A549 (cell line): Measurements from ENCODE around the gene AFG3L2. TPM values are rescaled to one million over a fixed set of nuclear protein-coding genes. Genes with fewer than 3 reads are reported as not detected.

ENCODE experiments used
- ATAC-seq, 2 experiments: fragments of 200-7000 bp in 1 of 2; fragments of >200 bp in 1 of 2; cut with Nextera tagmentation in 1 of 2; cut with Tn5 transposase in 1 of 2; 3 replicates each; pipeline versions ENCODE4 v1.8.0 to v1.9.1; 2018 to 2020; ENCODE audit warnings: mild to moderate bottlenecking in 1 of 2, moderate library complexity in 1 of 2
- CTCF ChIA-PET: fragments of 300-600 bp; sonication (Branson Sonifier 250); formaldehyde crosslinking; extraction: SDS; loops from one replicate; lab custom pipeline; 2021; ENCODE audit warnings: antibody characterized with exemption, inconsistent platforms; lab: Yijun Ruan, JAX
- POLR2A ChIA-PET: fragments of 350-600 bp; formaldehyde crosslinking; extraction: SDS; loops from one replicate; lab custom pipeline; 2021; ENCODE audit warnings: antibody characterized with exemption, inconsistent platforms; lab: Yijun Ruan, JAX
- DNase-seq, 2 experiments: peaks; one replicate each; pipeline versions ENCODE4 v3.0.0 to v3.0.0-alpha.2; 2011 to 2016; ENCODE audit warnings: low read depth in 1 of 2, low spot score in 1 of 2
- FAIRE-seq: peaks from 2 replicates; lab custom pipeline; 2011; peaks lifted over from hg19 to GRCh38; lab: Jason Lieb, UNC
- H3K27ac ChIP-seq, 2 experiments: fragments of >200 bp; sonication (Bioruptor Twin); formaldehyde crosslinking; 3 replicates each; pipeline ENCODE4 v1.5.1; 2016 to 2017
- H3K4me1 ChIP-seq: fragments of >200 bp; sonication (Bioruptor Twin); formaldehyde crosslinking; 3 replicates; pipeline ENCODE4 v1.6.1; 2016
- H3K4me2 ChIP-seq: fragments of >200 bp; sonication (Bioruptor Twin); formaldehyde crosslinking; 3 replicates; pipeline ENCODE4 v1.6.1; 2016
- H3K4me3 ChIP-seq: fragments of >200 bp; sonication (Bioruptor Twin); formaldehyde crosslinking; 3 replicates; pipeline ENCODE4 v1.5.1; 2016
- H3K9me3 ChIP-seq: fragments of >200 bp; sonication (Bioruptor Twin); formaldehyde crosslinking; 3 replicates; pipeline ENCODE4 v1.6.1; 2016
- CBX8 ChIP-seq: fragments of 200-600 bp; sonication (generic); IDR thresholded peaks from 2 replicates; pipeline ENCODE4 v1.6.1; 2016
- CEBPB ChIP-seq, 2 experiments: fragments of >200 bp in 1 of 2; sonication (Bioruptor Twin) in 1 of 2; formaldehyde crosslinking in 1 of 2; IDR thresholded peaks; 2 replicates each; pipeline ENCODE4 v1.6.1; 2012 to 2016
- CHD4 ChIP-seq: fragments of 200-600 bp; sonication (generic); IDR thresholded peaks from 2 replicates; pipeline ENCODE4 v1.6.1; 2016; ENCODE audit warnings: antibody characterized with exemption, mild to moderate bottlenecking, borderline replicate concordance
- FOSB ChIP-seq: fragments of 250-450 bp; sonication (Bioruptor Pico); IDR thresholded peaks from 2 replicates; pipeline ENCODE4 v1.5.0; 2020; ENCODE audit warnings: mild to moderate bottlenecking, moderate library complexity
- HDAC2 ChIP-seq: fragments of 200-600 bp; sonication (generic); IDR thresholded peaks from 2 replicates; pipeline ENCODE4 v1.6.1; 2016
- HOXB5 ChIP-seq: fragments of 250-450 bp; sonication (Bioruptor Pico); IDR thresholded peaks from 2 replicates; pipeline ENCODE4 v1.5.0; 2020; ENCODE audit warnings: mild to moderate bottlenecking, moderate library complexity
- KDM5A ChIP-seq: fragments of 200-600 bp; sonication (generic); IDR thresholded peaks from 2 replicates; pipeline ENCODE4 v1.6.1; 2016; ENCODE audit warnings: antibody characterized with exemption, mild to moderate bottlenecking
- MAZ ChIP-seq: fragments of 150-350 bp; IDR thresholded peaks from 2 replicates; pipeline ENCODE4 v1.6.1; 2014; ENCODE audit warnings: antibody characterized with exemption, low read depth, low read length, borderline replicate concordance
- MYC ChIP-seq: IDR thresholded peaks from 2 replicates; pipeline ENCODE4 v1.6.1; 2012; ENCODE audit warnings: mild to moderate bottlenecking, inconsistent platforms, low read length, improper control_type of control experiment, borderline replicate concordance
- NFE2L2 ChIP-seq: fragments of 150-350 bp; conservative IDR thresholded peaks from 2 replicates; pipeline ENCODE4 v1.6.1; 2014; ENCODE audit warnings: low read length
- RARB ChIP-seq: fragments of 250-450 bp; sonication (Bioruptor Pico); IDR thresholded peaks from 2 replicates; pipeline ENCODE4 v1.8.0; 2021; ENCODE audit warnings: mild to moderate bottlenecking, moderate library complexity
- RCOR1 ChIP-seq: fragments of 150-350 bp; IDR thresholded peaks from 2 replicates; pipeline ENCODE4 v1.6.1; 2014; ENCODE audit warnings: antibody characterized with exemption, low read length, low read depth
- RFX5 ChIP-seq: fragments of 450-650 bp; IDR thresholded peaks from 2 replicates; pipeline ENCODE4 v1.7.1; 2014; ENCODE audit warnings: antibody characterized with exemption, mild to moderate bottlenecking, moderate library complexity
- SREBF2 ChIP-seq: fragments of 450-650 bp; IDR thresholded peaks from 2 replicates; pipeline ENCODE4 v1.6.1; 2014; ENCODE audit warnings: mild to moderate bottlenecking, moderate library complexity
- TFCP2L1 ChIP-seq: fragments of 250-450 bp; sonication (Bioruptor Pico); IDR thresholded peaks from 2 replicates; pipeline ENCODE4 v1.5.0; 2021; ENCODE audit warnings: mild to moderate bottlenecking
- TP53 ChIP-seq: fragments of 250-450 bp; sonication (Bioruptor Pico); IDR thresholded peaks from 2 replicates; pipeline ENCODE4 v1.5.0; 2021; ENCODE audit warnings: mild to moderate bottlenecking, moderate library complexity
- ZC3H11A ChIP-seq: fragments of 450-650 bp; IDR thresholded peaks from 2 replicates; pipeline ENCODE4 v1.6.1; 2014; ENCODE audit warnings: antibody characterized with exemption, mild to moderate bottlenecking
- ZSCAN20 ChIP-seq: fragments of 250-450 bp; sonication (Bioruptor Pico); IDR thresholded peaks from 2 replicates; pipeline ENCODE4 v1.8.0; 2022; ENCODE audit warnings: mild to moderate bottlenecking, moderate library complexity
- WGBS: methylation state at CpG from one replicate; pipeline ENCODE4 v1.1.6; 2017; ENCODE audit errors: missing lambda C conversion rate; 5-methylcytosine and 5-hydroxymethylcytosine counted together
- polyA plus RNA-seq, 4 experiments: library from polyadenylated mRNA; depleted of rRNA in 3 of 4; stranded (reverse); fragments of >200 nt; fragmentation: RNase III in 1 of 4; extraction: RNeasy Plus Mini Kit Qiagen cat#74134 plus additional on column Dnase treatment in 1 of 4; gene quantifications; 2 replicates in 3 of 4; 3 replicates in 1 of 4; pipeline ENCODE4 v1.2.3, GENCODE V29; 2011 to 2017
- TF ChIP-seq, protein P1 (sequence below): fragments of 450-650 bp; IDR thresholded peaks from 2 replicates; pipeline ENCODE4 v1.6.1; 2014; ENCODE audit warnings: antibody characterized with exemption
- TF ChIP-seq, protein P2 (sequence below): fragments of >200 bp; sonication (Bioruptor Twin); formaldehyde crosslinking; IDR thresholded peaks from 2 replicates; pipeline ENCODE4 v1.6.1; 2016
- TF ChIP-seq, protein P3 (sequence below): IDR thresholded peaks from 2 replicates; pipeline ENCODE4 v1.6.1; 2012
- TF ChIP-seq, protein P4 (sequence below): fragments of 150-350 bp; IDR thresholded peaks from 2 replicates; pipeline ENCODE4 v1.6.1; 2014; ENCODE audit warnings: low read depth, mild to moderate bottlenecking, low read length

The AFG3L2 gene
- polyA plus RNA-seq, 2 of the 4 experiments (the other 2 are of a cell fraction): 33.7 to 56.4 TPM

DNA sequence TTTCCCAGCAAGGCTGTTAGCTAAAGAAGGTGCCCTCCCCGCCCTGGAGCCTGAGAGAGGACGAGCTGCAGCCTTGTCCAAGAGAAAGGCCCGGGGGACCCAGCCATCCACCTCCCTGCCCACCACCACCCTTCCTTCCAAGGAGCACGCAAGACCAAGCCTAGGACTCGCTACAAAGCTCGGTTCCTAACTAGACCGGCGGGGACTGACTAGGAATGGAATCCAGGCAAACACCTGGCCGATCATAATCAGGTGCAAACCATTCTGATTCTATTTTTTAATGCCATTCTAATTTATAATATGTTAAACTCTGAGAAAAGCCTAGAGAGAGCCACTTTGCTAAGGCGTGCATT, 88.6 kb downstream of the AFG3L2 start:
- H3K4me2 ChIP-seq: peak overlapping the region; percentile 97
- DNase-seq (no peak), ATAC-seq (peak in 1 of 2 experiments; percentile 33; a peak in 2 of 6 replicates), FAIRE-seq (no peak)
- H3K4me1 ChIP-seq: peaks cover 7% of the 10 kb centered on the region; the same call in 2 of the 3 replicates
- no peak for TF ChIP-seq TFCP2L1 (CRISPR knock-in tag)
- TF ChIP-seq CHD4: no peak
- no peak for TF ChIP-seq KDM5A
- TF ChIP-seq HDAC2: no peak
- CTCF ChIA-PET: interaction anchor here (0.8 to 4.1 kb wide), 4 partner anchors 12 to 21 kb away, joined by 3 to 45 read pairs (median 4); no protein-coding TSS in a partner anchor
- H3K9me3 ChIP-seq: no peaks in the 10 kb centered on the region
- peak overlapping the region; percentile 66 to 87; a peak in 4 of 6 replicates for H3K27ac ChIP-seq
- 49% methylated on average over 10 of the region's 10 CpGs for WGBS
- POLR2A ChIA-PET: interaction anchor here (1.5 to 1.8 kb wide), 2 partner anchors 17 to 20 kb away, joined by 8 read pairs; no protein-coding TSS in a partner anchor
- peak overlapping the region; percentile 57 for H3K4me3 ChIP-seq

DNA sequence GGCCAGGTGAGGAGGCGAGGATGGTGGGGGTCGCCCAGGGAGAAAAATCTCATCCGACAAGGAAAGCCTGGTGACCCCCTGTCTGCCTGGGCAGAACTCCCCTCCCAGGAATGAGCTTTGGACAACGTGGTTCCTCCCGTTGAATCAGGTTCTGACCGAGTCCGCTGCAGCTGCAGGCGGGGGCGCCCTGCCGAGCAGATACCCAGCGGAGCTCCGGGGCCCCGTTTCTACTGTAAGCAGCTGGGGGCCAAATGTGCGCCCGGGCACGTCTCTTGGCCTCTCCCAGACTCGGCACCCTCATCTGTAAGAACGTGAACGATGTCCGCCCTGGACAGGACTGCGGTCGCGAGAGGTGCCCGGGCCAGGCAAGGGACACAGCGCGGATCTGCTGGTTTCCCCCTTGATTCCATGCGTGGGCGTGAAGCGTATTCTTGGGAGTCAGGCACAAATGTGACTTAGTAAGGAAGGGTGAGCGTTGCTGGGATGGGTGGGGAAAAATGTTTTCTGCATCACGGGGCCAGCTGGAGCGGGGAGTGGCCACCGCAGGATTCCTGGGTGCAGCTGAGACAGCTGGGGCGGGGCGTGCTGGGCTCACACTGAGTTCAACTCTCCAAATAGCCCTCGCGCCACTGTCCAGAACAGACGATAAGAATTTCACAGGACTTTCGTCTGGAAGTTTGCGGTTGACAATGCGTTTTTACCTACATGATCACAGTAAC, 89.2 kb downstream of the AFG3L2 start:
- H3K27ac ChIP-seq: peak overlapping the region; percentile 66 to 87; a peak in 5 of 6 replicates
- POLR2A ChIA-PET: interaction anchor here (0.9 to 1.8 kb wide), 5 partner anchors 9 to 89 kb away, joined by 3 to 8 read pairs (median 6); partner anchors contain the start of gene AFG3L2
- TF ChIP-seq, protein P1, sequence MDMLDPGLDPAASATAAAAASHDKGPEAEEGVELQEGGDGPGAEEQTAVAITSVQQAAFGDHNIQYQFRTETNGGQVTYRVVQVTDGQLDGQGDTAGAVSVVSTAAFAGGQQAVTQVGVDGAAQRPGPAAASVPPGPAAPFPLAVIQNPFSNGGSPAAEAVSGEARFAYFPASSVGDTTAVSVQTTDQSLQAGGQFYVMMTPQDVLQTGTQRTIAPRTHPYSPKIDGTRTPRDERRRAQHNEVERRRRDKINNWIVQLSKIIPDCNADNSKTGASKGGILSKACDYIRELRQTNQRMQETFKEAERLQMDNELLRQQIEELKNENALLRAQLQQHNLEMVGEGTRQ: no peak
- TF ChIP-seq TP53 (CRISPR knock-in tag) (no peak), RFX5 (no peak)
- TF ChIP-seq, all 56 proteins: peak for 0
- Histone ChIP-seq H3K9me3 (no peaks in the 10 kb centered on the region), H3K4me1 (peaks cover 7% of the 10 kb centered on the region; the same call in 2 of the 3 replicates), H3K4me2 (peak overlapping the region; percentile 97), H3K4me3 (peak overlapping the region; percentile 57)
- FAIRE-seq (no peak), DNase-seq (peak; percentile 36 to 40), ATAC-seq (peak; percentile 88)
- 0% methylated on average over 11 of the region's 41 CpGs for WGBS
- CTCF ChIA-PET: interaction anchor here (0.6 to 4.1 kb wide), 6 partner anchors 10 to 788 kb away, joined by 3 to 45 read pairs (median 4); no protein-coding TSS in a partner anchor

DNA sequence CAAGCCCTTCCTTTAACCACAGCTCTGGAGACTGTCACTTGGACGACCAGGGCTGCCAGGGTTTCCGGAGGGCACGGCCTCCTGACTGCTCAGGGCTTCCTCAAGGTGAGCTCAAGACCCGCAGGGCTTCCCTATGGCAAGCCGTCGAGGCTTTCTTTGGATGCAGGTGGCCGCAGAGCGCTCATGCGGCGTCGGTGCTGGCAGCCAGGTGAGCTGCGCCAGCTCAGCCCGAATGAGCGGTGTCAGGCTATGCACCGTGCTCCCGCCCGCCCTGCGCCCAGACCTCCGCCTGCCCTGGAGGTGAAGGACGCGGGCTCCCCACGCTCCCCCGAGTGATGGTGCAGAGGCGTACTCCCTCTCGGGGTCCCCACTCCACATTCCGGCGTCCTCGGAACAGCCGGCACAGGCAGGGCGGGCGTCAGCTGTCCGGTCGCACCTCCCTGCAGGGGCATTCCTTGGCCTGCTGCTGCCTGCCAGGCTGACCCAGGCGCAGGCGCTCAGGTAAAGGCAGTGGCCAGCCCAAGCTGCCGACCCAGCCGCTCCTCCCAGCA, 89.8 kb downstream of the AFG3L2 start:
- peak overlapping the region; percentile 57 for H3K4me3 ChIP-seq
- DNase-seq (no peak), ATAC-seq (peak in 1 of 2 experiments; percentile 47; a peak in 3 of 6 replicates), FAIRE-seq (no peak)
- TF ChIP-seq RFX5: no peak
- TF ChIP-seq RCOR1: no peak
- TF ChIP-seq HDAC2: no peak
- TF ChIP-seq CBX8: no peak
- TF ChIP-seq MAZ: no peak
- TF ChIP-seq KDM5A: no peak
- TF ChIP-seq, protein P1: no peak
- TF ChIP-seq, protein P2, sequence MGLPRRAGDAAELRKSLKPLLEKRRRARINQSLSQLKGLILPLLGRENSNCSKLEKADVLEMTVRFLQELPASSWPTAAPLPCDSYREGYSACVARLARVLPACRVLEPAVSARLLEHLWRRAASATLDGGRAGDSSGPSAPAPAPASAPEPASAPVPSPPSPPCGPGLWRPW: no peak
- no peak for TF ChIP-seq ZSCAN20 (CRISPR knock-in tag)
- no peak for TF ChIP-seq NFE2L2
- no peak for TF ChIP-seq RARB (CRISPR knock-in tag)
- H3K4me2 ChIP-seq: peak overlapping the region; percentile 97
- CTCF ChIA-PET: interaction anchor here (0.6 to 4.1 kb wide), 6 partner anchors 9 to 787 kb away, joined by 3 to 45 read pairs (median 4); no protein-coding TSS in a partner anchor
- H3K9me3 ChIP-seq: no peaks in the 10 kb centered on the region
- peak overlapping the region; percentile 66 to 87; a peak in 5 of 6 replicates for H3K27ac ChIP-seq
- WGBS: 92% methylated on average over 15 of the region's 37 CpGs
- POLR2A ChIA-PET: interaction anchor here (0.9 to 1.8 kb wide), 5 partner anchors 9 to 90 kb away, joined by 3 to 8 read pairs (median 6); partner anchors contain the start of gene AFG3L2
- peaks cover 9% of the 10 kb centered on the region; the same call in 2 of the 3 replicates for H3K4me1 ChIP-seq

DNA sequence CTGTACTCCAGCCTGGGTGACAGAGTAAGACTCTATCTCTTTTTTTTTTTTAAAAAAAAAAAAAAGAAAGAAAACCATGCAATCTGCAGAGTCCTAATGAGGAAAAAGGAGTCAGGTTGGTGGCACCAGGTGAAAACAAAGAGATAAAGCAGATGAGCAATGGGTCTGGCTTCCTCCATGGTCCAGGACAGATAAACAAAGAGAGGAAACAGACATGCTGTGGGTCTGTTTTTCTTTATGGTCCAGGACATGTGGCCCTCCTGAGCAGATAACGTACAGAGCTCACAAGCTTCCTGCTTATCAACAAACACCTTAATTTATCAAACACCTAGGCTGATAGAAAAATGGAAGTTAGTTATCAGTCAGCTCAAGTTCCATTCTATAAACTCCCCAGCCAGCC, 93.4 kb downstream of the AFG3L2 start:
- DNase-seq: no peak
- H3K4me2 ChIP-seq: no peak overlapping the region
- no peak for ATAC-seq
- WGBS: 94% methylated on average over 1 of the region's 1 CpG
- no peak overlapping the region for H3K27ac ChIP-seq
- CTCF ChIA-PET: interaction anchor here (0.8 to 3.6 kb wide), 3 partner anchors 12 to 23 kb away, joined by 3 to 31 read pairs (median 7); no protein-coding TSS in a partner anchor
- no peaks in the 10 kb centered on the region for H3K9me3 ChIP-seq
- no peak for TF ChIP-seq FOSB (CRISPR knock-in tag)
- no peak for TF ChIP-seq ZSCAN20 (CRISPR knock-in tag)
- TF ChIP-seq RCOR1: no peak
- TF ChIP-seq, protein P3, sequence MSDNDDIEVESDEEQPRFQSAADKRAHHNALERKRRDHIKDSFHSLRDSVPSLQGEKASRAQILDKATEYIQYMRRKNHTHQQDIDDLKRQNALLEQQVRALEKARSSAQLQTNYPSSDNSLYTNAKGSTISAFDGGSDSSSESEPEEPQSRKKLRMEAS: no peak
- TF ChIP-seq, protein P4, sequence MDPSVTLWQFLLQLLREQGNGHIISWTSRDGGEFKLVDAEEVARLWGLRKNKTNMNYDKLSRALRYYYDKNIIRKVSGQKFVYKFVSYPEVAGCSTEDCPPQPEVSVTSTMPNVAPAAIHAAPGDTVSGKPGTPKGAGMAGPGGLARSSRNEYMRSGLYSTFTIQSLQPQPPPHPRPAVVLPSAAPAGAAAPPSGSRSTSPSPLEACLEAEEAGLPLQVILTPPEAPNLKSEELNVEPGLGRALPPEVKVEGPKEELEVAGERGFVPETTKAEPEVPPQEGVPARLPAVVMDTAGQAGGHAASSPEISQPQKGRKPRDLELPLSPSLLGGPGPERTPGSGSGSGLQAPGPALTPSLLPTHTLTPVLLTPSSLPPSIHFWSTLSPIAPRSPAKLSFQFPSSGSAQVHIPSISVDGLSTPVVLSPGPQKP: no peak
- no peak for TF ChIP-seq CEBPB (IDR thresholded peaks at IDR 0.05)
- no peak for TF ChIP-seq ZC3H11A
- no peak for TF ChIP-seq SREBF2
- no peak for TF ChIP-seq HOXB5 (CRISPR knock-in tag)
- no peak for TF ChIP-seq MYC
- TF ChIP-seq CHD4: no peak
- no peak for TF ChIP-seq MAZ
- peaks cover 8% of the 10 kb centered on the region; the same call in 2 of the 3 replicates for H3K4me1 ChIP-seq
- no peak for FAIRE-seq
- POLR2A ChIA-PET: interaction anchor here (1.0 kb wide), 1 partner anchor 12 kb away, joined by 3 read pairs; no protein-coding TSS in a partner anchor
- no peak overlapping the region for H3K4me3 ChIP-seq
